Fibroblast of skin of right biceps (primary cell): ENCODE data around the gene B3GNT4.
"Not testable (repeated sequence)": the region's sequence is repeated elsewhere in the genome, so short reads cannot be mapped to it uniquely, and the experiment has no call there.

Experiments
- DNase-seq: peaks from one replicate; pipeline ENCODE4 v3.0.0-alpha.2; 2013

B3GNT4 gene

DNA sequence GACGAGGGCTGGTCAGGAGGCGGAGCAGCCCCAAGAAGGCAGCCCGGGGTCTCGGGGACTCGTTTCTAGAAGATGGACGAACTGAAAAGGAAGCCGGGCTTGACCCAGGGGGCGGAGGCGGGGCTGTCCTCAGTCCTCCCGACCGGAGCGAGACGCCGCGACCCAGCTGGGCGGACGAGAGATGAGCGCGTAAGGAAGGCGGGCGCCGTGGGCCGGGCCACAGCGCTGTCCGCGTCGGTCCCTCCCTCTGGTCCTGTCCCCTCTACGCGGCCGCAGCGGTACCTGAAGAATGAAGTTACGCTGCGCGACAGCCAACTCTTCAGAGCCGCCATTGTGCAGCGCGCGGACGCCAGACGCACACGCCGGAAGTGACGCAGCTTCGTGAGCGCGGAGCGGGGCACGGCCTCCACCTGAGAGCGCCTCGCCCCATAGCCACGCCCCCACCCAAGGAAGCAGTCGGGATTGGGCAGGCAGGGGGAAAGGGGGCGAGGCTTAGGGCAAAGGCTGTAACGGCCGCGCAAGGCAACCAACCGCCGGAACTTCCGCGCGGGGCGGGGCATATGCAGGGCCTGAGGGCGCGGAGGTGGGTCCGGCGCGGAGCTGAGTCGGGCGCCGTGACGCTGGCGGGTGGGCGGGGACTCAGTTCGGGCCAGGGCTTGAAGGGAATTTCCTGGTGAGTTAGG lies 22.3 kb downstream of the B3GNT4 start, which contains the start of gene DIABLO:
TSS of gene DIABLO (minus strand) at position 370 of the 683 bp plus-strand sequence. CDS start at position 332, 38 bp downstream.
- DNase-seq, result peak; percentile 99

DNA sequence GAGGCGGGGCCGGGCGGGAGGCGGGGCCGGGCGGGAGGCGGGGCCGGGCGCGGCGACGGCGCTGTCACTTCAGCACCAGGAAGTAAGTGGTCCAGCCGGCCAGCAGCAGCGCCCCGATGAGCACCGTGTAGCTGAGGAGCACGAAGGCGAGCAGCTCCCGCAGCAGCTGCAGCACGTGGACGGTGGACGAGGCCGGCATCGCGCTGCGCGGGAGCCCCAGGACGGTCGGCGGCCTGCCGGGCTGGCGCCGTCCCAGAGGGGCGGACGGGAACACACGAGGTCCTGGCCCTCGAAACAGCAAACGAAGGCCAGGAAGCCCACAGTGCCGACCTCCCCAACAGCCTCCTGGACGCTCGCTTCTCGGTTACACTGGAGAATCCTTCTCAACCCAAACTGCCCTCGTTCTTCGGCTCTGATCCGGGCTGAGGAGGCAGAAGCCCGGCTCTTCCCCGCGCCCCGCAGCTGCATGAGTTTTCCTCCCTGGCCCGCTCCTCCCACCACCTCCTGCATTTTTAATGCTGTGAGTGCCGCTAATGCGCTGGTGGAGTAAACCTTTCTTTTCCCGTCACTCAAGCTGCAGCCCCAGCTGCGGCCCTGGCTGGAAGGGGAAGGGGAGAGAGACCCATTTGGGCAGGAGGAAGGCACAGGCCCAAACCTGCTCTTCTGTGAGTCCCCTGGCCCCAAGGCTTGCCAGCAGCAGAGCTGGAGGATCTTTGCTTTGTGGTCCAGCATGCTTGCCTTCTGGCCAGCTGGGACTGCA lies 23.0 kb downstream of the B3GNT4 start:
- DNase-seq, result no peak

DNA sequence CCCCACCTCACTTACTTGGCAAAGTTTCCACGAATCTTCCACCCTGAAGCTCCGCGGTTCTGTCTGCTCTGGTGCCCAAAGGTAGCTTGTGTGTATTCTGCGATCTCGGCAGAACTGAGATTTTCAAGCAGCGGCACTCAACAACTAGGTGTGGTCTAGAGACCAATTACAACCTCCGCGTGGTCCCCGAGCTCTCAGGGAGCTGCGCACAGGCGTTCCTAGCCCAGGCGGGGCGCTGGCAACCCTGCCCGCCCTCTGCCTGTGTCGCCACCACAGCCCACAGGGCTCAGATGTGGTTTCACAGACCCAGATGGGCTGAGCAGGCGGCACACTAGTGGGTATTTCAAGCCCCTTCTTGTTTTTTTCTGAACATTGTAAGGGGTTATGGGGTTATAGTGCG lies 23.8 kb downstream of the B3GNT4 start:
- DNase-seq, result no peak

DNA sequence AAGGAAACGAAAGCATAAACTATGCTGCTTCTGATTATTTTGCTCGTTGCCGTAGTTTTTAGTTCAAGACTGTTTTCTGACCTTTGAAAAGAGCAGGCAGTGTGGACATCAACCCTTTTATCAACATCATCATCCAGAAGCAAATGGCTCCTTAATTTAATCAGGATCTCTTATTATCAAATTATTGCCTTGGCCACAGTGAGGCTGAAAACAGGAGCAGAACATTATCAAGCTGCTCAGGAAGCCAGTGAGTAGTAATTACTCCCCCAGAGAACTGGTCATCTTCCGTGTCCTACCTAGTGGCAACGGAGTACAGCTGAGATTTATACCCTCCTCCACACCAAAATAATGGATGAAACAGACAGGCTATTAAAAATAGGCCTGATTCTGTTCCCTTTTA lies 24.6 kb downstream of the B3GNT4 start:
- DNase-seq, result no peak

DNA sequence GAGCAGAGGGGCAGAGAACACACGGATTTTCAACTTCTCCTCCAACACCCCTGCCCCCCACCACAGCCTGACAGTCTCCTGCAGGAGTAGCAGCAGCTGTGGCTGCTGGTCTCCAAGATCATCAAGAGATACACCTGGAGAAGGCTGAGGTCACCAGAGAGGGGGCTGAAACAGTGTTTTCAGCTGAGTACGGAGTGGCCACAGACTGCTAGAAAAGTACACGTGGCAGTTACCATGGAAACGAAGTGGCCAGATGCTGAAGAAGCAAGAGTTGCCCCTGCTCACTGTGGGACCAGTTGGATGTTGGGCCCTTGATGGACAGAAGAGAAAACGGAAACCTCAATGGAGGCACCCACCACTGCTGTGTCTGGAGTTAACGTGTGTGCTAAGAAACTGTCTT lies 27.3 kb downstream of the B3GNT4 start:
- no peak for DNase-seq

DNA sequence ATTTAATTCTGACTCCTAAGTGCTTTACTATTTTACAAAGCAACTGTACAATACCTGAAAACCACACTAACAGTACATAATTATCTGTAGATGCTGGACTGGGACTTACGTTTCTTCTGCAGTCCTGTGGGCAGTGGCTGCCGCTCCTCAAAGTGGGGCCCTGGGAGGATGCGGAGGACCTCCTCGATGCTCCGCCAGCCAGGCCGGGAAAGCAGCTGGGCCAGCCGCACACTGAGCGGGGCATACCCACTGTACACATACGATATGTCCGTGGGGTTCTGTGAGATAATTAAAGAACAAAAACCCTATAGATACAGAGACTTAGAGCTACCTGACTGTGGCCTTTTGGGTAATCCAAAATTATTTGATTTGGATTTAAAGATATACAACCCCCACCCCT lies 29.2 kb downstream of the B3GNT4 start:
- no peak for DNase-seq

DNA sequence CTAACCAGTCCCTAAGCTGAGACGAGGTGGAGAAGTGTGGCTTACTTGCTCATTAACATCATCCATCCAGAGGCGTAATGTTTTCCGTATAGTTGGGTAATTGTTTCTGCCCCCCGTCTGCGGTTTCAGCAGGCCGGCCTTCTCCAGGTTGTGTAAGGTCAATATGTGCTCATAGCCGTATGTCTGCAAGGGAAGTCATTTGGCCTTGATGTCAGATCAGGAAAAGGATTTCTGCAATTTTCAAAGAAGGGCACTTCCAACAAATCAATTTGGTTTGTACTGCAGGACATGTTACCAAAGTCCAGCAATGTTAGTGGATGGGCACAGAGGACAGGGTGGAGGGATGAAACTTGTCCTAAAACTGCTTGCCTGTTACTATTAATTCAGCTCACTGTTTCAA lies 32.2 kb downstream of the B3GNT4 start:
- DNase-seq, result no peak

DNA sequence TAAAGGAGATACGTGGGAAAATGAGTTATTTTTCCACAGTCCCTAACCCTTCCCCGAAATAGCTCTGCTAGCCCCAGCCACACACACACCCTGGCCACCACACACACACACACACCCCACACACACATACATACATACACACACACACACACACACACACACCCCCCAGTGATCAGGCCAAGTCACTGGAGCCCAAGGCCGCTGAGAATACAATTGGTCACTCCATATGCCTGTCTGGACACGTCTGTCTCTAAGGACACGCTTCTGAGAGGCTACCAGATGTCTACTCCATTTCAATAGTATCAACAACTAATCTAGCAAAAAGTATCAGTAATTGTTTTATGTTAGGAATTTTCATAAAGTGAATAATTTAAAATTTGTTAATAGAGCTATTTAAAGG lies 35.4 kb downstream of the B3GNT4 start:
- DNase-seq, result no peak

DNA sequence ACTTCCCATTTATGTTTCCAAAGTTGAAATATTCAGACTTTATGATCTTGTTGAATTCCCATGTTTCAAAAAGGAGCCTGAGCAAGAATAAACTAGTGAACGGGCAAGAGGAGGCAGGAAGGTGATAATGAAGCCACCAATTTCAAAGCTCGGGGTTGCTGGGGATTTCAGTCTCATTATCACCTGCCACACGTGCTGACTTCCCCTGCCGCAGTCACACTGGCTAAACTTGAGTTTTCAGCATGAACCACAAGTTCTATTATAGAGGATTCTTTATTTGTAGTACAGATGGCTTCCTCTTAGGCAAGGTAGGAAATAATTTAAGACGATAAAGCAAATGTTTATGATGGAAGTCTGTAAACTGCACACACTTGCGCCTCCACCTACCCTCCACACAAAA lies 40.5 kb downstream of the B3GNT4 start:
- no peak for DNase-seq

DNA sequence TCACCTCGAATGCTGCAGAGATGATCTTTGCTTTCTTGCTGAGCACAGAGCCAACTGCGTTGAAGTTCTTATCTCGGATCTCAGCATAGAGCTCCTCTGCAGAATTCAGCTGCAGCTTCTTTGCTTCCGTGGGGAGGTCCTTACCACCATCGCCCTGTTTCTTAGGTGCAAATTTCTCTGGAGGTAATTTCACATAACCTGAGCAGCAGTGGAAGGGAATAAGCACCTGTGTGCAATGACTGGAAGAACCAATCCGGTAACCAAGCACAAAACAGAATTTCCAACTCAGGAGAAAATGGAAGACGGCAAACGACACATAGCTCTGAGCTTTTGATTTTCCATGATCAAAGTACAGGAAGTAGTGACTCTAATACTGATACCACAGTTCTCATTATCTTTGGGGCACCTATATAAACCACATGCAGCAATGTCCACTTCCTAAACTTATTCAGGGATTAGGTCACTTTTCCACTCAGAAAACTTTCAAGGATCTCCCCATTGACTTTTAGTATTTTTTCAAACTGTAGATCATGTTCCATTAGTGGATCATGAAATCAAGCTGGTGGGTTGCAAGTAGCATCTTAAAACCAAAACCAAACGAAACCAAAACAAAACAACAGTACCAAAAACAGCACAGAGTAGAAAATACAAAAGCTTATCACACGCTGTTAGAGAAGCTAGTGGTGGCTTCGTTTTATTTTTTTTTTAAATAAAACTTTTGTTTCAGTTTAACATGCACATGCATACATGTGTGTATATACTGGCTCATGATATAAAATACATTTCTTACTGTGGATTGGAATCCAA lies 41.3 kb downstream of the B3GNT4 start:
- no peak for DNase-seq

DNA sequence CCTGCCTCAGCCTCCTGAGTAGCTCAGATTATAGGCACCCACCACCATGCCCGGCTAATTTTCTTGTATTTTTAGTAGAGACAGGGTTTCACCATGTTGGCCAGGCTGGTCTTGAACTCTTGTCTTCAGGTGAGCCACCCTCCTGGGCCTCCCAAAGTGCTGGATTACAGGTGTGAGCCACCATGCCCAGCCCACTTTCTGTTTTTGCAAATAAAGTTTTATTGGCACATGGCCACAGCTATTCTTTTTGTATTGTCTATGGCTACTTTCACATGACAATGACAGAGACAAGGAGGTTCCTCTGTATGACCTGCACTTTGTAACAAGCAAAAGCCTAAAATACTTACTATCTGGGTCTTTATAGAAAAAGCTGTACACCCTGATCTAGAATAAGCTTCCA lies 42.0 kb downstream of the B3GNT4 start:
- DNase-seq, result no peak

DNA sequence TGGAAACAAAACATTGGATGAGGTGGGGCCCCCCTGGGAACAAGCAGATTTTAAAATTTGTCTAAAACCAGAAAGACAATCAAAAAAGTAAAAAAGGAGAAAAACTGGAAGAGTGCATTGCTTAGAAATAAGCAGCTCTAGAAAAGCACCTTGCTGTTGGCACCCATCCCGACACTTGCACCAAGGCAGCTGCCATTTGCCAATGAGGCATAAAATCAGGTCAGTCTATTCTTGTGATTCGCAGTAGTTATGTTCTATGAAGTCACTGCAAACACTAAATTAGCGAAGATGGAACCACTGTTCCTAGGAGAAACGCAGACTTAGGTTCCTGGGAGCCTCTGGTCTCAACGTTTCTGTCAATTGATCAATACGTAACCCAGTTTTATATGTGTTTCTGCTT lies 46.5 kb downstream of the B3GNT4 start:
- no peak for DNase-seq

DNA sequence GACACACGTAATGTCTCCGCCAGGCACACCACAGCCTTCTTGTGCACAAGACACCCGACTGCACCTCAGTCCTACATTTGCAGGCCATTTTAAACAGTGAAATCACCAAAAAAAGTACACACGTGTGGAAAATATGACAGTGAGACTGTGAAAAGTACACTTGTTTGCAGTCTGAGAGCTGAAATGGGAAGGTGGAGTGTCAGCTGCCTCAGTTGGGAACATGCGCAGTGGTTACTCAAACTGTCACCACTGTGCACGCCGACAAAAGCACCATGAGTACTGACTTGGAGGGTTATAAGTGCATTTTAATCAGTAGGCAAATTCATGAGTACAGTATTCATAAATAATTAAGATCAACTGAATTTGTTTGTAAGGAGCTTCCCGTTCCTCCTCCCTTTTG lies 47.0 kb downstream of the B3GNT4 start:
- no peak for DNase-seq

DNA sequence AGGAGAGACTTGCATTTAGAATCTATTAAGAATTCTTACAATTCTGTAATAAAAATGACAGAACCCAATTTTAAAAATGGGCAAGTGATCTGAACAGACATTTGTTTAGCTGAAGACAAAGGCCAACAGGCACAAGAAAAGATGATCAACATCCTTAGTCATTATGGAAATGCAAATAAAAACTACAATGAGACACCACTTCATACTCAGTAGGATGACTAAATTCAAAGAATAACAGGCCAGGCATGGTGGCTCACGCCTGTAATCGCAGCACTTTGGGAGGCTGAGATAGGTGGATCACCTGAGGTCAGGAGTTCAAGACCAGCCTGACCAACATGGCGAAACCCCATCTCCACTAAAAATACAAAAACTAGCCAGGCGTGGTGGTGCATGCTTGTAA lies 55.0 kb downstream of the B3GNT4 start:
- DNase-seq, result not testable (repeated sequence)
